ENCODE measurements around the gene CLMN. TPM values are rescaled to one million over a fixed set of nuclear protein-coding genes. Genes with fewer than 3 reads are reported as not detected.
"Not testable (repeated sequence)": the region's sequence is repeated elsewhere in the genome, so short reads cannot be mapped to it uniquely, and the experiment has no call there.

CLMN gene
- total RNA-seq, 6 experiments from 2014 or later, result 0.02 TPM; not detected in 5

- no peak for DNase-seq
- TF ChIP-seq CTCF (IDR thresholded peaks at IDR 0.05), result no peak
- Mint-ChIP-seq H3K27ac (no peak overlapping the region), H3K9me3 (peaks cover 22% of the 10 kb centered on the region; the same call in 1 of the 2 replicates), H3K27me3 (ENCODE audit: insufficient read depth) (peaks cover 2% of the 10 kb centered on the region; the same call in 1 of the 2 replicates), H3K36me3 (ENCODE audit: low read depth) (0 out of 2 replicates have a peak, but pooled peaks cover 4% of the 10 kb centered on the region), H3K4me1 (ENCODE audit: low read depth) (no peaks in the 10 kb centered on the region), H3K4me3 (no peak overlapping the region)
Observed at GRCh38 chr14:95204705-95205104, 115.0 kb downstream of the CLMN start.

DNA sequence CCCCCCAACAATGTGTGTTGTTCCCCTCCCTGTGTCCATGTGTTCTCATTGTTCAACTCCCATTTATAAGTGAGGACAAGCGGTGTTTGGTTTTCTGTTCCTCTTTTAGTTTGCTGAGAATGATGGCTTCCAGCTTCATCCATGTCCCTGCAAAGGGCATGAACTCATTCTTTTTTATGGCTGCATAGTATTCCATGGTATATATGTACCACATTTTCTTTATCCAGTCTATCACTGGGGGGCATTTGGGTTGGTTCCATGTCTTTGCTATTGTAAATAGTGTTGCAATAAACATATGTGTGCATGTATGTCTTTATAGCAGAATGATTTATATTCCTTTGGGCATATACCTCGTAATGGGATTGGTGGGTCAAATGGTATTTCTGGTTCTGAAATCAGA, 118.0 kb downstream of the CLMN start:
- H3K4me3 Mint-ChIP-seq; H3K27ac Mint-ChIP-seq; H3K27me3 Mint-ChIP-seq (ENCODE audit: insufficient read depth); H3K36me3 Mint-ChIP-seq (ENCODE audit: low read depth); DNase-seq; H3K4me1 Mint-ChIP-seq (ENCODE audit: low read depth): not testable (repeated sequence)
- peaks cover 20% of the 10 kb centered on the region; the same call in 1 of the 2 replicates for H3K9me3 Mint-ChIP-seq

DNA sequence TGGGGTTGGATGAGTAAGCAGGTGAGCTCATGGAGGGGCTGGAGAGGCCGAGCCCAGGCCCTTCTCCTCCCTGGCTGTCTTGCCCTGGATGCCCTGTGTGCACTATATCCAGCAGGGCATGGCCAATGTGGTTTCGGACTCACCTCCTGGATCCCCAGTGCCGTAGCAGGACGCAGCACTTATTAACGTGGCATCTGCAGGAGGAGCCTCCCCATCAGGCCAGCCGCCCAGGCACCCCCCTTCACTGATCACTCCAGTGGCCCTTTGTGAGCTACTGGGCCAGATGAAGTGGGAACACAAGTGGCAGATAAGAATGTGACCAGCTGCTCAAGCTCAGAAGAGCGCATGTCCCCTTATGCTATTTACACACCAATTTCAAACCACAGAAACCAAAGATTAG, 119.3 kb downstream of the CLMN start:
- peaks cover 7% of the 10 kb centered on the region for H3K27me3 Mint-ChIP-seq (ENCODE audit: insufficient read depth)
- no peak overlapping the region for H3K4me3 Mint-ChIP-seq
- no peak for TF ChIP-seq CTCF (IDR thresholded peaks at IDR 0.05)
- H3K27ac Mint-ChIP-seq, result no peak overlapping the region
- H3K36me3 Mint-ChIP-seq (ENCODE audit: low read depth), result 0 out of 2 replicates have a peak, but pooled peaks cover 4% of the 10 kb centered on the region
- no peaks in the 10 kb centered on the region for H3K4me1 Mint-ChIP-seq (ENCODE audit: low read depth)
- peaks cover 20% of the 10 kb centered on the region; the same call in 1 of the 2 replicates for H3K9me3 Mint-ChIP-seq
- DNase-seq, result no peak

DNA sequence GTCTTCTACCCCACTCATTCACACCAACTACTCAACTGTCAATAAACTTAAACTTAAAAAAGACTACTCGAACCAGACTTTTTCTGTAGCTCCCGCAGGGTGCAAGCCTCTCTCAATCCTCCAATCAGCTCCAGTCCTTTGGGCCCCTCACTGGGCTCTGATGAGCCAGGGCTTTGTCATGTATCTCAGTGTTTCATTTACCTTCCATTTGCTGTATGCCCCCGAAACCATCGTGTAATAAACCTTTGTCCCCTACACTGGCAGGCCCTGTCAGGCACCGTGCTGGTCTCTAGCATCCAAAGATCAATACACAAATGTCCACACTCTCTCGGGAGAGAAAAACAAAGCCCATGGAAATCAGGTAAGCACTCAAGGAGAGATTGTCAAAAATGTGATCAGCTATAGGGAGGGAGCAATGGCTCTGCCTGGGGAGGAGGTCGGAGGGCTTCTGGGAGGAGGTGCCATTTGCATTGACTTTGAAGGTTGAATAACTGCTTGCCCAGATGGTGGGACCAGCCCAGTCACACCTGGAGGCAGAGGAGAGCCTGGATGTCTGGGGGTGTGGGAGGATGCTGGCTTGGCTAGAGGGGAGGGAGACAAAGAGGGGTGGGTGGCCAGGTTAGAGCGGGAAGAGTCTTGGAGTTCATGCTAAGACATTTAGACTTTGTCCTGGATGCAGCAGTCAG, 120.3 kb downstream of the CLMN start:
- H3K27ac Mint-ChIP-seq, result no peak overlapping the region
- no peaks in the 10 kb centered on the region for H3K36me3 Mint-ChIP-seq (ENCODE audit: low read depth)
- no peaks in the 10 kb centered on the region for H3K4me1 Mint-ChIP-seq (ENCODE audit: low read depth)
- TF ChIP-seq CTCF (IDR thresholded peaks at IDR 0.05), result no peak
- peaks cover 7% of the 10 kb centered on the region for H3K27me3 Mint-ChIP-seq (ENCODE audit: insufficient read depth)
- no peak for DNase-seq
- no peak overlapping the region for H3K4me3 Mint-ChIP-seq
- H3K9me3 Mint-ChIP-seq, result peaks cover 14% of the 10 kb centered on the region; the same call in 1 of the 2 replicates

DNA sequence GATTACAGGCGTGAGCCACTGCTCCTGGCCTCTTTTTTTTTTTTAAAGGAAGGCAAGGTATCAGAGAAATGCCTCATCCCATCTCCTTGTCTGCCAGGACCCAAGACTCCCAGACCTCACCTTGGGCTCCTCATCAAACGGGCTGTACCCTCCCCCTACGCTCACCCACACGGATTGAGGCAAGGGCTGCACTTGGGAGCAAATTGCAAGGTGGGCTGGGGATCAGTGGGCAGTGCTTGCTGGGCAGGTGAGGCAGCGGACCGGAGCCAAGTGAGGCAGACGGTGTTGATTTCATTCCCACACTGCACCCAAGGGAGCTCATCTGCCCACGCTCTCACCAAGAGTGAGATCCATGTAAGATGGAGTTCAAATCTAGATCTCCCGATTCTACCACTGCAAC, 121.4 kb downstream of the CLMN start:
- no peak for TF ChIP-seq CTCF (IDR thresholded peaks at IDR 0.05)
- no peak overlapping the region for H3K4me3 Mint-ChIP-seq
- H3K9me3 Mint-ChIP-seq, result peaks cover 5% of the 10 kb centered on the region; the same call in 1 of the 2 replicates
- DNase-seq, result no peak
- H3K27ac Mint-ChIP-seq, result no peak overlapping the region
- H3K36me3 Mint-ChIP-seq (ENCODE audit: low read depth), result no peaks in the 10 kb centered on the region
- no peaks in the 10 kb centered on the region for H3K4me1 Mint-ChIP-seq (ENCODE audit: low read depth)
- H3K27me3 Mint-ChIP-seq (ENCODE audit: insufficient read depth), result peaks cover 7% of the 10 kb centered on the region

DNA sequence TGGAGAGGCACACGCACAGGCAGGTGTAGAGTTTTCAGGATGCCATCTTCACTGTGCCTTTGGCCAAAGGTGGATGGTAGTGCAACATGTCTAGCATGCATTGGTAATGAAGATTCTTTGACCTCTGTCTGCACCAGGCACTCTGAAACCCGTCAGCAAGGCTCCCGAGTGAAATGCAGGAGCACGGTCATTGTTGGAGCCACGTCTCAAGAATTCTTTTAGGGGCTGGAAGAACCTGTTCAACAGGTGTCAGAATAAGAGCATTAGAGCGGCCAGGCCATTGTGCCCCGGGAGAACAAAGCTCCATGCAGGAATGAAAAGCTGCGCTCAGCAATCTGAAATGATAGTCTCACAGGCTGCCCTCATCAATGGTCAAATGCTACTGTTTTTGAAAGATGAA, 122.2 kb downstream of the CLMN start:
- no peak for TF ChIP-seq CTCF (IDR thresholded peaks at IDR 0.05)
- Mint-ChIP-seq H3K4me1 (ENCODE audit: low read depth) (no peaks in the 10 kb centered on the region), H3K9me3 (no peaks in the 10 kb centered on the region; the same call in 1 of the 2 replicates), H3K4me3 (no peak overlapping the region), H3K27me3 (ENCODE audit: insufficient read depth) (peaks cover 7% of the 10 kb centered on the region), H3K36me3 (ENCODE audit: low read depth) (no peaks in the 10 kb centered on the region), H3K27ac (no peak overlapping the region)
- no peak for DNase-seq
